Measurements from ENCODE around the gene TMEM222. TPM values are rescaled to one million over a fixed set of nuclear protein-coding genes. Genes with fewer than 3 reads are reported as not detected.

The TMEM222 gene
- total RNA-seq, 1 donor from 2014 or later: 43.4 TPM

DNA sequence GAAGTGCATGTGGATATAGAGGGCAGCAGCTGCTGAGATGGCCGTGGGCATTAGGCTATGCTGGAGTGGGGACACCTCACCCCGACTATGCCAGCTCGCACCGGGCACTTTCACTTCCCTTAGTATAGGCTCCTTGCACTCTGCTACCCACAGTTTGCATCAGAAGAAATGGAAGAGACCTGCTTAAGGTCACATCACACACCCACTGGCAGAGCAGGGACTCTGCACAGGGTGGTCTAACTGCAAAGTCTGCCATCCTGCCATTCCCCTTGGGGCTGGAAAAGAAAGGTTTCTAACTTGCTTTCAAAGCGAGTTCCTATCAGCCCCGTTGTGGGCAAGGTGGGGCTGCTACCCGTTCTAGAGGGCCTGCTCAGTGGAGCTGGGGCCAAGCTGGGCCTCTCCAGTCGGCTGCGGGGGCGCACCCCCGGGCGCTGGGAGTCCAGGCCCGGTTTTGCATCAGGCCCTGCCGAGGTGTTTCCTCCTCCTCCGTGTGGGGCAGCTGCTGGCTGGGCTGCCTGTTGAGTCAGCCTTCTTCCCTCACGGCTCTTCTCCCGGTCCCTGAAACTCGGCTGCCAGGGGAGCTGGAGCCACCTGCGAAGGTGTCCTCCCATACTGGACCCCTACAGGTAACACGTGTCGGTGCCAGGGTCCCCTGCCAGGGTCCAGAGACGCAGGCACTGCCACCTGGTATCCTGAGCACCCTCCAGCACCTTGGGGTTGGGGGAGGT lies 19.7 kb downstream of the TMEM222 start, which contains the start of gene SYTL1:
Gene SYTL1, plus strand, starts transcription at position 498 of the 728 bp plus-strand sequence. CDS start 3,313 bp downstream, outside the sequence.
- intact Hi-C loops (cut with micrococcal nuclease): loop anchor here (1.0 to 5.0 kb wide), 5 partner anchors 8 to 649 kb away; partner anchors contain the start of gene GPR3

- intact Hi-C loops (cut with micrococcal nuclease): loop anchor here (1.0 to 5.0 kb wide), 4 partner anchors 42 to 650 kb away; partner anchors contain the start of gene GPR3
These were observed 20.4 kb downstream of the TMEM222 start for GRCh38 chr1:27342391-27342777.

GRCh38 chr1:27342778-27343638 lies 21.0 kb downstream of the TMEM222 start:
- intact Hi-C loops (cut with micrococcal nuclease): loop anchor here (1.0 to 5.0 kb wide), 7 partner anchors 11 to 651 kb away; partner anchors contain the start of genes GPR3 and TMEM222

GRCh38 chr1:27343639-27344025 lies 21.7 kb downstream of the TMEM222 start:
- intact Hi-C loops (cut with micrococcal nuclease): loop anchor here (1.0 to 5.0 kb wide), 5 partner anchors 11 to 651 kb away; partner anchors contain the start of gene TMEM222

GRCh38 chr1:27345272-27345671 lies 23.3 kb downstream of the TMEM222 start:
- intact Hi-C loops (cut with micrococcal nuclease): no loop called here

GRCh38 chr1:27346357-27346756 lies 24.4 kb downstream of the TMEM222 start:
- intact Hi-C loops (cut with micrococcal nuclease): no loop called here

DNA sequence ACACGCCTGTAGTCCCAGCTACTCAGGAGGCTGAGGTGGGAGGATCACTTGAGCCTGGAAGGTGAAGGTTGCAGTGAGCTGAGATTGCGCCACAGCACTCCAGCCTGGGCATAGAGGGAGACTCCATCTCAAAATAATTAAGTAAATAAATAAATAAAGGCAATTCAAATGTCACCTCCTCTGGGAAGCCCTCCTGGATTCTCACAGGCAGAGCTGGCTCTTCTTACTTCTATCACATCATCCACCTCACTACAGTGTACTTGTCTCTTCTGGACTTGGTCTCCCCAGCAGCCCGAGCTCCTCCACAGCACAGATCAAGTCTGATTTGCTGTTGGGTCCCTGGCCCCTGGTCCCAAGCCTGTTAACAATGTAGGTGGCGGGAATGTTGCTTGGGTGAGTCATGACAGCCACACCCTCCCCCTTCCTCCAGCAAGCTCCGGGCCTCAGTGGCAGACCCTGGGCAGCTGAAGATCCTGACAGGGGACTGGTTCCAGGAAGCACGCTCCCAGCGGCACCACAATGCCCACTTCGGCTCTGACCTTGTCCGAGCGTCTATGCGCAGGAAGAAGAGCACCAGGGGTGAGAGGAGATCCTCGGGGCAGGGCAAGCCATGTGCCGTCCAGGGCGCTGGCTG lies 25.1 kb downstream of the TMEM222 start:
- intact Hi-C loops (cut with micrococcal nuclease): no loop called here

DNA sequence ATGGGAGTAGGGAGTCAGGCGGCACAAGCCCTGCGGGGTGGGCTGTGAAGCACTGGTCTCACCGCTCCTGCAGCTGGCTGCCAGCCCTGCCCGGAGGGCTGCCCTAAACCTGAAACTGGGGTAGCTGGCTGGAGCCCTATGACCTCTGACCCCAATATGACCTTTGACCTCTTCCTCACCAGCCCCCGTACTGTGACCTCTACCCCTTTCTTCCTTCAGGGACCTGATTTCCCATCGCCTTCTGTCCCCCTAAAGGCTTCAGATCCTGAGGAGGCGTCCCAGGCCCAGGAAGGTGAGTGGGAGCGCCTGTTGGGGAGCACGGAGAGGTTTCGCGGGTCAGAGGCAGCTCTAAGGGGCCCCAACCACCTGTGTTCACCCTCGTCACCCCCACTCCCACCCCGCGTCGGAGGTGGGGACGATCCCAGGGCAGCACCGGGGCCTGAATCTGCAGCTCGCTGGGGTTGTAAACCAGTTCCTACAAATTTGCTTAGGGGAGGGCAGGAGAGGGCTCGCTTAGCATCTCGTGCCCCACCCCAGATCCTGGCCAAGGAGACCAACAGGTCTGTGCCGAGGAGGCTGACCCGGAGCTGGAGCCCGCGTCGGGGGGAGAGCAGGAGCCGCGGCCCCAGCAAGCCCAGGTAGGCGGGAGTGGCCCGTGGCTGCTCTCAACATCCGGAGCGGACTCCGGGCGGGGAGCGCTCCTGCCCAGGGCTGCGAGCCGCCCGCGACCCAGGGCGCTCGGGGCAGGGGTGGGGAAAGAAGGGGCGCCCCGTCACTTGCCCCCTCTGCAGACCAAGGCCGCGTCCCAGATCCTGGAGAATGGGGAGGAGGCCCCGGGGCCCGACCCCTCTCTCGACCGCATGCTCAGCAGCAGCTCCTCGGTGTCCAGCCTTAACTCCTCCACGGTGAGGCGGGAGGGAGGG lies 27.2 kb downstream of the TMEM222 start:
- intact Hi-C loops (cut with micrococcal nuclease): loop anchor here (1.0 kb wide), 1 partner anchor 8 kb away; no protein-coding TSS in a partner anchor

DNA sequence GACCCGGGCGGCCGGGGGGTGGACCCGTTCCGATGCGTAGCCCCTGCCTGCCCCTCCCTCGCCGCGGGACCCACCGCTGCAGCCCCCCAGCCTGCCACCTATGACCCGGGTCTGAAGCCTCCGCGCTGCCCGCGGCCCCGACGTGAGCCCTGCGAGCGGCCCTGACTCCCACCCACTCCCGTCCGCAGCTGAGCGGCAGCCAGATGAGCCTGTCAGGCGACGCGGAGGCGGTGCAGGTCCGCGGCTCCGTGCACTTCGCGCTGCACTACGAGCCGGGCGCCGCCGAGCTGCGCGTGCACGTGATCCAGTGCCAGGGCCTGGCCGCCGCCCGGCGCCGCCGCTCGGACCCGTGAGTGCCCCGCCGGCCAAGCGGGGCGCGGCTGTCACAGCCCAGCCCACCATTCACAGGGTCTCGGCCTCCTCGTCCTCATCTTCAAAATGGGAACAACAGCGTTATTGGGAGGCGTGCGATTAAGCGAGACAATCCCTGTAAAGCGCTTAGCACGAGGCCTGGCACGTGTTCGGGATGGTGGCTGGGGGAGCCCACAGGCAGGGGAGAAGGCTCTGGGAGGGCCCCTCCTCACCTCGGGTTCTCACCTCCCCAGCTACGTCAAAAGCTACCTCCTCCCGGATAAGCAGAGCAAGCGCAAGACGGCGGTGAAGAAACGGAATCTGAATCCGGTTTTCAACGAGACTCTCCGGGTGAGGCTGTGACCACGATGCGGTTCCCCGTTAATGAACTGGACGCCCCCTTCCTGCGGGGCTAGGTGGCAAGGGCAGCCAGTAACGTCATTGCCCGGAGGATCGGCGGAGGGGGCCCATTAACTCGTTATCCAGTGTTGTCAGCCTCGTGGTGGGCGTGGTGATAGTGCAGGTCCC lies 28.1 kb downstream of the TMEM222 start:
- intact Hi-C loops (cut with micrococcal nuclease): loop anchor here (1.0 kb wide), 1 partner anchor 9 kb away; no protein-coding TSS in a partner anchor

DNA sequence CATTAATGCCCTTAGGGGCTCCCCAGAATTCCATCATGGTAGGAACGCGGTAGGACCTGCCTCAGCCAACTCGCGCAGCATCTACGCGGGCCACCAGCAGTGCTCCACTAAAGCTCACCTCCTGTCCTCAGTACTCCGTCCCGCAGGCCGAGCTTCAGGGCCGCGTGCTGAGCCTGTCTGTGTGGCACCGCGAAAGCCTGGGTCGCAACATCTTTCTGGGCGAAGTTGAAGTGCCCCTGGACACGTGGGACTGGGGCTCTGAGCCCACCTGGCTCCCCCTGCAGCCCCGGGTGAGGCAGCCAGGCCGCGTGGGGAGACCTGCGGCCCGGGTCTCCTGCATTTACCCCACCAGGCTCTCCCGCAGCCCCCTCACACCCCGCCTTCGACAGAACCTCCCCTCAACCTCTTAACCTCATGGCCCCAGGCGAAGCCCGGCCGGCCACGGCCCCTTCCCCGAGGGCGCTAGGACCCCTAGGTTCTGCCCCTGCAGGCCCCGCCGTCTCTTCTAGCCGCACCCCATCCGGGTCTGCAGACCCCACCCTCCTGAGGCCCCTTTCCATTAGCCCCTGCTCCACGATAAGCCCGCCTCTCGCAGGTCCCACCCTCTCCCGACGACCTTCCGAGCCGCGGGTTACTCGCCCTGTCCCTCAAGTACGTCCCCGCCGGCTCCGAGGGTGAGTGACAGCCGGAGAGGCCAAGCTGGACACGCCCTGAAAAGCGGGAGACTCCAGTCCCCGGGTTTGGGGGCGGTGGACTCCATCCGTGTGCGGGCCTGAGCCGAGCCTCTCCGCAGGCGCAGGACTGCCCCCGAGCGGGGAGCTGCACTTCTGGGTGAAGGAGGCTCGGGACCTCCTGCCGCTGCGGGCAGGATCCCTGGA lies 28.9 kb downstream of the TMEM222 start:
- intact Hi-C loops (cut with micrococcal nuclease): no loop called here

DNA sequence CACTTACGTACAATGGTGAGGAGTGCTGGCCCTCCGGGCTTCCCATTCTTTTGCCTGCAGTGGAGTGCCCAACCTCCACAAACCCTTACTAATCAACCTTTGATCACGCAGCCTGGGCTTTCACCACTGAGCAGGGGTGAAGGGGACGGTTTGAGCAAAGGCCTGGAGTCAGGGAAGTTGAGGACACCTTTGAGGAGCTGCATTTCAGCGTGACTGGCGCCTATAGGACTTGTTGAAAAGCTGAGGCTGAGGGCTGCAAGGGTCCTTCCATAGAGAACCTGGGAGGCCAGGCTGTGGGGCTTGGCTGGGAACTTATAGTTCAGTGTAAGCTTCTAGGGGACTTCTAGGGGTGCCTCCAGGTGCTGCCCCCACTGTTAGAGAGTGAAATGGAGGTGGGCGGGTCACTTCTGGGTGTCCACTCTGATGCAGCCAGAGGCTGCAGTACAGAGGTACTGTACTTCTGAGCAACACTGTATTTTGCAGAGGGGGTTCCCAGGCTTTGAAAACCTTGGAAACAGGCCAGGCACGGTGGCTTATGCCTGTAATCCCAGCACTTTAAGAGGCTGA lies 29.7 kb downstream of the TMEM222 start:
- intact Hi-C loops (cut with micrococcal nuclease): no loop called here

- intact Hi-C loops (cut with micrococcal nuclease): no loop called here
These were observed 31.2 kb downstream of the TMEM222 start for GRCh38 chr1:27353166-27353565.

DNA sequence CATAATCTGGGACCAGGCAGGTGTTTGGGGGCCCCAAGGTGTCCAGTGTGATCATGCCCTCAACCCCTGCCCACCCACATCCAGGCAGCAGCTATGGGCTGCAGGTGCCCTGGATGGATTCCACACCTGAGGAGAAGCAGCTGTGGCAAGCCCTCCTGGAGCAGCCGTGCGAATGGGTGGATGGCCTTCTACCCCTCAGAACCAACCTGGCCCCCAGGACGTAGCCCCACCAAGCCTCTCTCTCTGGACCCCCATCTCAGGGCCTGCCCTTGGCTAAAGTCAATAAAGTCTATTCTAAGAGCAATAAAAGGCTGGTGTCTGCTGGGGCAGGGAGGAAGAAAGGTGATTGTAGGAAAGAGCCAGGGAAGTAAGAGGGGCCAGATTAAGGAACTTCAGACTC lies 31.7 kb downstream of the TMEM222 start:
- intact Hi-C loops (cut with micrococcal nuclease): no loop called here

DNA sequence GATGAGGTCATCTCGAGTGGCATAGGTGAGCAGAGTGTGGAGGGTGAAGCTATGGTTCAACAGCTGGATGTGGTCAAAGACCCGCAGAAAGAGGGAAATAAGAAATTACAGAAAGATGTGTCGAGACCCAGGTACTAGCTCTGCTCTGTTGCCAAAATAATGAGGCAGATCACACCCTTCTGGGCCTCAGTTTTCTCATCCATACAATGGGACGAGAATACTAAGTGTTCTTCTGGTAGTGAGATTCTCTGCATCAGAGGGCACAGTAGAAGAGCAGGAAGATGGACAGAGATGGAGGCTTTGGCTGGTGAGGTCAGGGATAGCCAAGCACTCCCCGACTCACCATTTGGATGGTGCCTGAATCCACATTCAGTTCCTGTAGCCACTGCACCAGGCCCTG lies 33.7 kb downstream of the TMEM222 start:
- intact Hi-C loops (cut with micrococcal nuclease): loop anchor here (2.0 kb wide), 1 partner anchor 55 kb away; no protein-coding TSS in a partner anchor

GRCh38 chr1:27356277-27356618 lies 34.3 kb downstream of the TMEM222 start:
- intact Hi-C loops (cut with micrococcal nuclease): loop anchor here (2.0 kb wide), 1 partner anchor 55 kb away; no protein-coding TSS in a partner anchor

DNA sequence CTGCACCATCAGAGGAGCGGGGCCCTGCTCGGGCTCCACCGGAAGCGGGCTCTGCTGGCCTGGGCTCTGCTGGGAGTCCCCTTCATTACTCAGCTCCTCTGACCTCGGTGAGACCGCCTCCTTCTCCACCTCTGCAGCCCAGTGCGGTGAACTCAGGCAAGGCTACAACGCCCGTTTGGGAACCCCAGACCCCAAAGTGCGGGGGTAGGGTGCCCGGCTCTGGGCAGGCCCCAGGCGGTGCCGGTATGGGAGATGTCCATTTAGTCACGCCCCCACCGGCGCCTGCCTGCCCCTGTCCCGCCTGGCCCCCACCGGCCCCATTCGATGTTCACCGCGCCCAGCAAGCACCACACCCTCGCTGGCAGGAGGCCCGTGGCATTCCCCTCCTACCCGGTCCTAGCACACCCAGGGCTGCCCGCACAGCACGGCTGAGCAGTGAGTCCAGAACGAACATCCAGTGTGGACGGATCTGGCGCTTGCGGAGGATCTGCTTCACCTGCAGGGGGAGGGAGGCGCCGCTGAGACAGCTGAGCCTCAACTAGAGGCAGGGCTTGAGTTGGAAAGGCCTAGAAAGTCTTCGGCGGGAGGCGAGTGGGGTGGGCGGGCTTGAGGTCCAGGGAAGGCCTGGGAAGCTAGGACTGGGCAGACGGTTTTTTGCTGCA lies 34.8 kb downstream of the TMEM222 start:
- intact Hi-C loops (cut with micrococcal nuclease): loop anchor here (1.0 to 2.0 kb wide), 6 partner anchors 13 to 250 kb away; partner anchors contain the start of genes CD164L2 and GPR3

Data from T-helper 1 cell treated with Interleukin-12 subunit alpha and Interleukin-12 subunit beta and Interleukin-4 antibody, amounts not matched to agents 30 ng/mL and 1 ng/mL, for 36 hours (primary cell).